H9 (cell line): ENCODE measurements around the gene TRPV4. TPM values are rescaled to one million over a fixed set of nuclear protein-coding genes. Genes with fewer than 3 reads are reported as not detected.

Experiments used
- DNase-seq: peaks from one replicate; pipeline ENCODE4 v3.0.0-alpha.2; 2017
- H2AFZ ChIP-seq: one replicate; pipeline ENCODE4 v1.6.1; 2013; ENCODE audit warnings: mild to moderate bottlenecking, low read length, control low read depth, moderate library complexity
- H2AK5ac ChIP-seq: 2 replicates; pipeline ENCODE4 v1.6.1; 2013; ENCODE audit warnings: low read length, control low read depth, mixed read lengths; ENCODE audit not compliant: insufficient read length
- H2BK120ac ChIP-seq: one replicate; pipeline ENCODE4 v1.6.1; 2013; ENCODE audit warnings: low read depth, mild to moderate bottlenecking, low read length, control low read depth, inconsistent platforms; ENCODE audit not compliant: poor library complexity, severe bottlenecking
- H2BK12ac ChIP-seq: 2 replicates; pipeline ENCODE4 v1.6.1; 2013; ENCODE audit warnings: low read length, control low read depth, mixed read lengths, low read depth; ENCODE audit not compliant: insufficient read length
- H2BK15ac ChIP-seq: 2 replicates; pipeline ENCODE4 v1.6.1; 2013; ENCODE audit warnings: low read depth, low read length, control low read depth
- H2BK20ac ChIP-seq: one replicate; pipeline ENCODE4 v1.6.1; 2013; ENCODE audit warnings: low read depth, mild to moderate bottlenecking, low read length, control low read depth, inconsistent platforms; ENCODE audit not compliant: poor library complexity, severe bottlenecking
- H2BK5ac ChIP-seq: 2 replicates; pipeline ENCODE4 v1.6.1; 2013; ENCODE audit warnings: low read length, control low read depth, mixed read lengths; ENCODE audit not compliant: insufficient read length
- H3K14ac ChIP-seq: 2 replicates; pipeline ENCODE4 v1.6.1; 2013; ENCODE audit warnings: low read length, control low read depth; ENCODE audit not compliant: insufficient read depth
- H3K18ac ChIP-seq: 2 replicates; pipeline ENCODE4 v1.6.1; 2013; ENCODE audit warnings: low read depth, mild to moderate bottlenecking, mixed read lengths, low read length, control low read depth; ENCODE audit not compliant: insufficient read length
- H3K23ac ChIP-seq: 2 replicates; pipeline ENCODE4 v1.6.1; 2013; ENCODE audit warnings: low read length, control low read depth, mixed read lengths, low read depth; ENCODE audit not compliant: insufficient read length
- H3K23me2 ChIP-seq: 2 replicates; pipeline ENCODE4 v1.6.1; 2013; ENCODE audit warnings: low read depth, mild to moderate bottlenecking, mixed read lengths, low read length, control low read depth; ENCODE audit not compliant: insufficient read length, poor library complexity, severe bottlenecking
- H3K27ac ChIP-seq: 2 replicates; pipeline ENCODE4 v1.5.1; 2013; ENCODE audit warnings: low read length, control low read depth, mixed read lengths, low read depth; ENCODE audit not compliant: insufficient read length
- H3K27me3 ChIP-seq: 2 replicates; pipeline ENCODE4 v1.6.1; 2013; ENCODE audit warnings: low read length, control low read depth, inconsistent platforms; ENCODE audit not compliant: insufficient read depth
- H3K4ac ChIP-seq: 2 replicates; pipeline ENCODE4 v1.6.1; 2013; ENCODE audit warnings: low read depth, mild to moderate bottlenecking, control low read depth, inconsistent platforms, low read length, moderate library complexity
- H3K4me1 ChIP-seq: 2 replicates; pipeline ENCODE4 v1.6.1; 2013; ENCODE audit warnings: low read length, control low read depth, inconsistent platforms; ENCODE audit not compliant: insufficient read depth
- H3K4me2 ChIP-seq: 2 replicates; pipeline ENCODE4 v1.6.1; 2013; ENCODE audit warnings: low read length, control low read depth, mixed read lengths; ENCODE audit not compliant: insufficient read length, insufficient read depth
- H3K56ac ChIP-seq: 2 replicates; pipeline ENCODE4 v1.6.1; 2013; ENCODE audit warnings: low read depth, mild to moderate bottlenecking, mixed read lengths, low read length, control low read depth; ENCODE audit not compliant: insufficient read length
- H3K79me1 ChIP-seq: 2 replicates; pipeline ENCODE4 v1.6.1; 2013; ENCODE audit warnings: low read depth, mild to moderate bottlenecking, moderate library complexity, low read length, control low read depth, inconsistent platforms; ENCODE audit not compliant: insufficient read depth, poor library complexity, severe bottlenecking
- H3K79me2 ChIP-seq: 2 replicates; pipeline ENCODE4 v1.6.1; 2013; ENCODE audit warnings: low read length, control low read depth, inconsistent platforms; ENCODE audit not compliant: insufficient read depth
- H3K9ac ChIP-seq: 2 replicates; pipeline ENCODE4 v1.6.1; 2013; ENCODE audit warnings: low read length, control low read depth, mixed read lengths; ENCODE audit not compliant: insufficient read length; ENCODE audit errors: extremely low read depth
- H3K9me3 ChIP-seq: one replicate; pipeline ENCODE4 v1.6.1; 2013; ENCODE audit warnings: low read depth, low read length, inconsistent platforms; ENCODE audit not compliant: control insufficient read depth
- H3T11ph ChIP-seq: one replicate; pipeline ENCODE4 v1.6.1; 2013; ENCODE audit warnings: mild to moderate bottlenecking, low read length, control low read depth, inconsistent platforms
- H4K20me1 ChIP-seq: one replicate; pipeline ENCODE4 v1.6.1; 2013; ENCODE audit not compliant: control insufficient read depth, insufficient read length, insufficient read depth
- H4K5ac ChIP-seq: 2 replicates; pipeline ENCODE4 v1.6.1; 2013; ENCODE audit warnings: low read depth, mild to moderate bottlenecking, mixed read lengths, low read length, control low read depth; ENCODE audit not compliant: insufficient read length
- H4K8ac ChIP-seq: replicated peaks from 2 replicates; pipeline ENCODE4 v1.6.1; 2013; ENCODE audit warnings: low read length, control low read depth, mixed read lengths, low read depth; ENCODE audit not compliant: insufficient read length
- H4K91ac ChIP-seq: 2 replicates; pipeline ENCODE4 v1.6.1; 2013; ENCODE audit warnings: low read depth, mild to moderate bottlenecking, moderate library complexity, mixed read lengths, low read length, control low read depth; ENCODE audit not compliant: insufficient read length
- H3K27ac Mint-ChIP-seq, 3 experiments: 2 replicates in 2 of 3; 3 replicates in 1 of 3; pipeline ENCODE4 v1.8.0; 2020 to 2021; ENCODE audit warnings: mixed read lengths in 3 of 3, mild to moderate bottlenecking in 1 of 3, moderate library complexity in 1 of 3
- H3K27me3 Mint-ChIP-seq: 2 replicates; pipeline ENCODE4 v1.8.0; 2021; ENCODE audit warnings: low read depth, mild to moderate bottlenecking, moderate library complexity, mixed read lengths
- H3K36me3 Mint-ChIP-seq, 3 experiments: 2 replicates in 2 of 3; 3 replicates in 1 of 3; pipeline ENCODE4 v1.8.0; 2020 to 2021; ENCODE audit warnings: low read depth in 3 of 3, mixed read lengths in 3 of 3; ENCODE audit not compliant: insufficient read depth in 1 of 3
- H3K4me1 Mint-ChIP-seq, 2 experiments: 2 replicates each; pipeline ENCODE4 v1.8.0; 2020; ENCODE audit warnings: mixed read lengths in 2 of 2
- H3K4me3 Mint-ChIP-seq, 2 experiments: 2 replicates in 1 of 2; 3 replicates in 1 of 2; pipeline ENCODE4 v1.8.0; 2020 to 2021; ENCODE audit warnings: mild to moderate bottlenecking in 2 of 2, mixed read lengths in 2 of 2, moderate library complexity in 1 of 2
- H3K9me3 Mint-ChIP-seq, 2 experiments: 2 replicates in 1 of 2; 3 replicates in 1 of 2; pipeline ENCODE4 v1.8.0; 2020; ENCODE audit warnings: mild to moderate bottlenecking in 2 of 2, mixed read lengths in 2 of 2, moderate library complexity in 1 of 2
- CTCF ChIP-seq: fragments of 200-600 bp; sonication (generic); conservative IDR thresholded peaks from 3 replicates; pipeline ENCODE4 v1.8.0; 2021; ENCODE audit warnings: antibody characterized with exemption, mild to moderate bottlenecking
- WGBS: extraction: QIAGEN DNeasy Blood & Tissue Kit; methylation state at CpG from one replicate; pipeline ENCODE4 v1.1.7; 2013; ENCODE audit warnings: missing lambda C conversion rate, low lambda C conversion rate, mixed read lengths; ENCODE audit not compliant: insufficient read length; ENCODE audit errors: extremely low coverage; 5-methylcytosine and 5-hydroxymethylcytosine counted together
- total RNA-seq: library from RNA; stranded (reverse); gene quantifications from 2 replicates; pipeline ENCODE4 v1.2.1, GENCODE V29; 2021

TRPV4 gene
- total RNA-seq, 1 experiment from 2014 or later = 4.9 TPM

DNA sequence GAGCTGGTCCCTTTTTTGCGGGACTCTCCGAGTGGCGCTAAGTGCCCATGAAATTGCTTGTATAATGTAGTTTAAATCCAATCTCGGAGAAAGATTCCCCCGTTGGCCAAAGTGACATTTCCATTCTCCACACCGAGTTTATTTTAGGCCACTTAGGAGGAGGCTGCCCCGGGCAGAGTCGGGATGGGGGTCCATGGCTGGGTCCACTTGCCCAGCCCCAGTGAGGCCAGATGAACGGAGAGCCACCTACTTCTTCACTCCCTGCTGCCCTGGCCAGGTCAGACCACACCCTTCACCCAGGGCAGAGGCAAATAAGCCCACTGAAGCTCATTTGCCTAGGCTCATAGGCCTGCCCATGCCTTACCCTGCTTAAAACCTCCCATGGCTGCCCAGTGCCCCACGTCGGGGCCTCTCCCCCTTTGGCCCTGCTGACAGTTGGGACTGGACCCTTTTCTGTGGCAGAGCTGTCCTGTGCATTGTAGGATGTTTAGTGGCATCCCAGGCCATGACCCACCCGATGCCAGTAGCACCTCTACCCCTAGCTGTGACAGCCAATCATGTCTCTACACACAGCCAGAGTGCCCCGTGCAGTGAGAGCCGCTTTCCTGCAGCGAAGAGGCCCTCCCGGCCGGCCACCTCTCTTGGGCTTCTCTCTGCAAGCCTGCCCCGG is 68.3 kb downstream of the TRPV4 start:
- H2BK15ac ChIP-seq = no peak overlapping the region
- no peak overlapping the region for H2BK120ac ChIP-seq
- Mint-ChIP-seq H3K36me3 (no peaks in the 10 kb centered on the region), H3K9me3 (no peaks in the 10 kb centered on the region), H3K27me3 (no peaks in the 10 kb centered on the region; the same call in 1 of the 2 replicates), H3K4me3 (no peak overlapping the region), H3K27ac (peak overlapping the region in 1 of 3 experiments; percentile 95; a peak in 2 of 7 replicates), H3K4me1 (peaks cover 4 to 7% of the 10 kb centered on the region in 2 experiments; a peak in 3 of 4 replicates)
- TF ChIP-seq CTCF = no peak
- H3T11ph ChIP-seq = no peak overlapping the region
- H4K91ac ChIP-seq = no peak overlapping the region
- no peak overlapping the region for H3K56ac ChIP-seq
- WGBS = no CpG with 5 or more reads among the region's 18 CpGs
- no peak overlapping the region for H3K4me2 ChIP-seq
- DNase-seq = peak; percentile 28
- H2AFZ ChIP-seq = no peak overlapping the region
- no peak overlapping the region for H3K27ac ChIP-seq
- H3K79me2 ChIP-seq = no peaks in the 10 kb centered on the region
- no peak overlapping the region for H2BK12ac ChIP-seq
- H2BK20ac ChIP-seq = no peak overlapping the region
- no peak overlapping the region for H3K14ac ChIP-seq
- H2AK5ac ChIP-seq = no peak overlapping the region
- no peaks in the 10 kb centered on the region for H3K4me1 ChIP-seq
- no peak overlapping the region for H3K4ac ChIP-seq
- no peaks in the 10 kb centered on the region for H3K79me1 ChIP-seq
- H3K9me3 ChIP-seq = no peaks in the 10 kb centered on the region
- H3K9ac ChIP-seq = no peak overlapping the region
- H3K27me3 ChIP-seq = no peaks in the 10 kb centered on the region
- H3K23me2 ChIP-seq = no peaks in the 10 kb centered on the region
- no peak overlapping the region for H2BK5ac ChIP-seq
- no peak overlapping the region for H3K23ac ChIP-seq
- H4K8ac ChIP-seq = no peak overlapping the region
- no peak overlapping the region for H4K5ac ChIP-seq
- no peak overlapping the region for H3K18ac ChIP-seq
- no peaks in the 10 kb centered on the region for H4K20me1 ChIP-seq
